ENCODE data around the gene EIPR1.
"Not testable (repeated sequence)": the region's sequence is repeated elsewhere in the genome, so short reads cannot be mapped to it uniquely, and the experiment has no call there.

Gene EIPR1

GRCh38 chr2:3399829-3400228 is 22.2 kb upstream of the EIPR1 start:
- no peak for DNase-seq

GRCh38 chr2:3399381-3399780 is 21.8 kb upstream of the EIPR1 start:
- no peak for DNase-seq

DNA sequence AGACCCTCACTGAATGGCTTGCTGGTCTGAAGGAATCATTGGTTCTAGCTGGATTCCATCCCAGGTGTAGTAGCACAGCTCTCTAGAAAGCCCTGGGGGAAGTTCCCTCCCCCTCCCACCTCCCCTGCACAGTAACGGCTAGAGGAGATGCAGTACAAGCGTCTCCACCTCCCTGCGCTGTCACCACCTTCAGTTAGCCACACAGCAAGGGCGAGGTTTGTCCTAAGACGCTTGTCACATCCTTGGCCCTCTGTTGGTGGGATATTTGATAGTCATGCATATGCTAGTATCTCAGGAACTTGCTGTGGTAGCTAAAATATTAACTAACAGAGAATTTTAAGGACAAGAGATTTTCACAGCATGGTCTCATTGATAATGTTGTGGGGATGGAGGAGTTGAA is 21.2 kb upstream of the EIPR1 start:
- no peak for DNase-seq

GRCh38 chr2:3396920-3397559 is 19.4 kb upstream of the EIPR1 start:
- DNase-seq = no peak

DNA sequence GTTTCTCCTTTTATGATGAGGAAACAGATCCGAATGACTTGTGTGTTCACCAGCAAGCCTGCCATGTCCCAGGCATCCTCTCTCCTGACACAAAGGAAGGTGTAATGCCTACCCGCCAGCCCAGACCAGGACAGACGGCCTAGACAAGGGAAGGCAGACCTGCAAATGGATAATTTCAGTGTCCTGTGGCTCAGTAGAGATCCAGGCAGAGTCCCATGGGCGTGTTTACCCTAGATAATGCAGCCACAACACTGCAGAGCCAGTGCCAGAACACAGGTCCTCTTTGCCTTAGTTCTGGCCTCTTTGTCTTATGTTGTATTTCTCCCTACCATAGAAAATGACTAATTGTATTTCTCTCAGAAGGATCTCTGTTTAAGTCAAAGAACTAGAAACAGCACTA is 14.6 kb upstream of the EIPR1 start:
- no peak for DNase-seq

- DNase-seq = no peak
Measured at GRCh38 chr2:3390041-3390440, 12.4 kb upstream of the EIPR1 start.

DNA sequence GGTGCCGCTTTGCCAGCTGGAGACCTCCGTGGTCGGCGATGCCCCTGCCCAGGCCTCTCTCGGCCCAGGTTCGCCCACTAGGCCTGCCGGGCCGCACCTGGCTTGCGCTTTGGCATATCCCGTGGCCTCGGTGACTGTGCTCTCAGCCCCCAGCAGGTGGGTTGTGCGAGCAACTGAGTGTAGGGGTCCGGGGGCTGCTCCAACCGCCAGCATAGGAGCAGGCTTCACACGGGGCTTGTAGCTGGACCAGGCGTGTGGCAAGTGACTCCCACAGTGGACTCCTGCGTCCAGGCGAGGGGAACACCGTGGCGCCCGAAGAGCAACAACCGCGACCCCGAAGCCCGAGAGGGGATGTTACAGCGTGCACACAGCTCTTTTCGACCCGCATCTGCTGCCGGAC is 11.6 kb upstream of the EIPR1 start:
- no peak for DNase-seq

- no peak for DNase-seq
Measured at GRCh38 chr2:3388412-3388738, 10.8 kb upstream of the EIPR1 start.

- DNase-seq = no peak
Measured at GRCh38 chr2:3387644-3388411, 10.2 kb upstream of the EIPR1 start.

DNA sequence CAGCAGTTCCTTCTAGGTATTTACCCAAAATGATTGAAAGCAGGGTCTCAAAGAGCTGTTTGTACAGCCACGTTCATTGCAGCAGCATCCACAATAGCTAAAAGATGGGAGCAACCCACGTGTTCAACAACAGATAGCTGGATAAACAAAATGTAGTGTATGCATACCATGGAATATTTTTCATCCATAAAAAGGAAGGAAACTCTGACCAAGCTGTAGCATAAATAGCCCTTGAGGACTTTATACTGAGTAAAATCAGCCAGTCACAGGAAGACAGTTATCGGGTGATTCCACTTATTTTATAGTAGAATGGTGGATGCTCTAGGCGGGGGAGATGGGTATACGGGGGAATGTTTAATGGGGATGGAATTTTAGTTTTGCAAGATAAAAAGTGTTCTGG is 9.4 kb upstream of the EIPR1 start:
- DNase-seq = no peak

GRCh38 chr2:3386448-3386958 is 8.9 kb upstream of the EIPR1 start:
- no peak for DNase-seq

DNA sequence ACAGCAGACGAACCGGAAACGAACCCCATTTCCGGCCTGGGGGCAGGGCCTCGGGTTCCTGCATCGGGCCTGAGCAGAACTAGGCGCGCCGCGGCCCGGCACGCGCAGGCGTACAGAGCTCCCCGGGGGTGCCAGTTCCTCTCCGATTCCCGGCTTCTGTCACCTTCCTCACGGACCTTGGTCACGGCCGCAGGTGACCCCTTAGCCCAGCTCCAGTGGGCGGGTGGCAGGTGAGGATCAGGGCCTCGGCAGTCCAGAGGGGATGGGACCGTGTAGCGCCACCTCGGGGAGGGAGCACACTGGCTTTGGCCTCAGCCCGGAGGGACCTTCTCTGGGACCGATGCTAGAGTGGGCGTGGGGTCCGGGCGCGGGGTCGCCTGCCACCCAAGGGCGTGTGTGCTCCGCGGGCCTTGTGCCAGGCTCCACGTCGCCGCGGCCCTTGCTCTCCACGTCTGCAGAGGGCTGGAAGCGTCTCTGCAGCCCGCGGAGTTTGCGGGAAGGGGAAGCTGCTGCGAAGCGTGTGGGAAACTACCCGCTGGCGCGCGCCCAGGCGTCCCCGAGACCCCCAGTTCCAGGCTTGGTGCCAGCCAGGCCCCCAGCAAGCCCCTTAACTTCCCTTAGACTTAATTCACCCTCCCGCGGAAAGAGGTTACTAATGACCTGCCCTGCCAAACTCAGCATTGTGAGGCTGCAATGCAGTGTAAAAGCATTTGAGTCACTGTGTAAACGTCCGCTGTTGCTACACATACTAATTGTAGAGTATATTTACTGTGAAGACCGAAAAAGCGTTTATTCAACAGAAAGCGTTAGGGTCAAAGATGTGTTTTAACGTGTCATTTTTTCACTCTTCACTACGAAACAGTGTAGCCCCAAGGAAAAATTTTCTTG is 2.3 kb upstream of the EIPR1 start, which contains the start of gene TRAPPC12:
Gene TRAPPC12 (plus strand): TSS at position 48 of the 888 bp plus-strand sequence. CDS start 7,930 bp downstream, outside the sequence.
- peak; percentile 95 for DNase-seq

DNA sequence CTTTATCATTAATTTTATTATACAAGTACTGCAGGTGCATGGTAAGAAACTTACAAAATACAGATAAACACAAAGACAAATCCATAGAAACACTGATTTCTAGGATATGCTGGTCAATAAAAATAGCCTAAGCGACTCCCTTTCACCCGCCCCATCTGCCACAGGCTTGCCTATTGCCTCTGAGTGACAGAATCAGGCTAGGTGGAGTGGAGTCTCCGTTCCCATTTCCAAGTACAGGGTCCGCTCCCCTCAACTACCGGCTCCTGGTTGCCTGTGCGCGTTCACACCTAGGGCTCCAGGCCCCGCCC is 1.7 kb upstream of the EIPR1 start:
- no peak for DNase-seq

- DNase-seq = peak in 1 of 2 donors; percentile 46
Measured at GRCh38 chr2:3377279-3377611, 373 bp downstream of the EIPR1 start.

- no peak for DNase-seq
Measured at GRCh38 chr2:3376821-3377220, 797 bp downstream of the EIPR1 start.

DNA sequence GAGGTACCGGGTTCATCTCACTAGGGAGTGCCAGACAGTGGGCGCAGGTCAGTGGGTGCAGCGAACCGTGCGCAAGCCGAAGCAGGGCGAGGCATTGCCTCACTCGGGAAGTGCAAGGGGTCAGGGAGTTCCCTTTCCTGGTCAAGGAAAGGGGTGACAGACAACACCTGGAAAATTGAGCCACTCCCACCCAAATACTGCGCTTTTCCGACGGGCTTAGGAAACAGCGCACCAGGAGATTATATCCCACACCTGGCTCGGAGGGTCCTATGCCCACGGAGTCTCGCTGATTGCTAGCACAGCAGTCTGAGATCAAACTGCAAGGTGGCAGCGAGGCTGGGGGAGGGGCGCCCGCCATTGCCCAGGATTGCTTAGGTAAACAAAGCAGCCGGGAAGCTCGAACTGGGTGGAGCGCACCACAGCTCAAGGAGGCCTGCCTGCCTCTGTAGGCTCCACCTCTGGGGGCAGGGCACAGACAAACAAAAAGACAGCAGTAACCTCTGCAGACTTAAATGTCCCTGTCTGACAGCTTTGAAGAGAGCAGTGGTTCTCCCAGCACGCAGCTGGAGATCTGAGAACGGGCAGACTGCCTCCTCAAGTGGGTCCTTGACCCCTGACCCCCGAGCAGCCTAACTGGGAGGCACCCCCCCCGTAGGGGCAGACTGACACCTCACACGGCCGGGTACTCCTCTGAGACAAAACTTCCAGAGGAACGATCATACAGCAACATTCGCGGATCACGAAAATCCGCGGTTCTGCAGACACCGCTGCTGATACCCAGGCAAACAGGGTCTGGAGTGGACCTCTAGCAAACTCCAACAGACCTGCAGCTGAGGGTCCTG is 8.1 kb downstream of the EIPR1 start:
- not testable (repeated sequence) for DNase-seq

- no peak for DNase-seq
Measured at GRCh38 chr2:3368261-3368722, 9.3 kb downstream of the EIPR1 start.

DNA sequence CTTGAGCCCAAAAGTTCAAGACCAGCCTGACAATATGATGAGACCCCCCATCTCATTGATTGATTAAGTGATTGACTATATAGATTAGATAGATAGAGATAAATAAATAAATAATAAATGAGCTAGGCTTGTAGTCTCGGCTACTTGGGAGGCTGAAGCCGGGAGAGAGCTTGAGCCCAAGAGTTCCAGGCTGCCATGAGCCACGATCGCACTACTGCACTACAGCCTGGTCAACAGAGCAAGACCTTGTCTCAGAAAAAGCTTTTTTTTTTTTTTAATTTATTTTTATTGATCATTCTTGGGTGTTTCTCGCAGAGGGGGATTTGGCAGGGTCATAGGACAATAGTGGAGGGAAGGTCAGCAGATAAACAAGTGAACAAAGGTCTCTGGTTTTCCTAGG is 12.4 kb downstream of the EIPR1 start:
- DNase-seq = no peak

DNA sequence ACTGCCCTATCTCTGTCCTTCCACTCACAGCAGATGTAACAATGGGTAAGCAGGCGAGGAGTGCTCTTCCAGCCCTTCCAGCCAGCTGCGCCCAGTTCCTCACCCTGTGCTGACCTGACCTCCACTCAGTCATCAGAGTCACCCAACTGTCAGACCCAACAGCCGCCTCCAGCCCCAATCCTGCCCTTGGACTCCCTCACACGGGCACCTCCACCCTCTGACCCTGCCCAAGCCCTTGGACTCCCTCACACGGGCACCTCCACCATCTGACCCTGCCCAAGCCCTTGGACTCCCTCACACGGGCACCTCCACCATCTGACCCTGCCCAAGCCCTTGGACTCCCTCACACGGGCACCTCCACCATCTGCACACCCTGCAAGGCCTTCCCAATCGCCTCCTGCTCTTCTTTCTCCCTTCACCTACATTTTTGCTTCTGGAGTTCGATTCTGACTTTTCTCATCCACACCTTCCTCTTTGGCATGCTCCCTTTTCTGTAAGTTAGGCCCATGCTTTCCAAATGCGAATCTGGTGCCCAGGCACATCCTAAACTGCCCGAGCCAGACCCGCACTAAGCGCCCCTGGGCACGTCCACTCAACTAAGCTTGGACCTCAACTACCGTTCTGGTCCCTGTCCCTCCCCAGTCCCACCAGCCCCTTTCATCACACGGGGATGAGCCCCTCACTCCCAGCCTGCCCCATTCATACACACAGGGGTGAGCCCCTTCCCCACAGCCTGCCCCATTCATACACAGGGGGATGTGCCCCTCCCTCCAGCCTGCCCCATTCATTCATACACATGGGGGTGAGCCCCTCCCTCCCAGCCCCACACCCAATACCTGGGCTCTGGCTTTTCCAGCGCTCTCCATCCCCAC is 15.9 kb downstream of the EIPR1 start:
- no peak for DNase-seq

DNA sequence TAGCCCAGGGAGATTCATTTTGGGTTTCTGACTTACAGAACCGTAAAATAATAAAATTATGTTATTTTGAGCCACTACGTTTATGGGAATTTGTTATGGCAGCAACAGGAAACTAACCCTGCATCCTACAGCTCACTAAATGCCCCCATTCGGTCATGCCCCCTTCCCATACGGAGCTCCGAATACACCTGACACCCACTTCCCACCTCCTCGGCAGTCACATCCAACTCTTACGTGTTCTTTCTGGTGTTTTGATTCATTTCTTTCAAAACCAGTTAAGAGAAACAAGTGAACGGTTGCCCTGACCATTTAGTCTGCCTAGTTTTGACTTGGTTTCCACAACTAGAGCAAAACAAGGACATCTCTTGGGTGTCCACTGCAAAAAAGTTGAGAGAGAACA is 19.7 kb downstream of the EIPR1 start:
- DNase-seq = no peak

GRCh38 chr2:3357446-3357845 is 20.2 kb downstream of the EIPR1 start:
- not testable (repeated sequence) for DNase-seq

- no peak for DNase-seq
Measured at GRCh38 chr2:3356799-3357198, 20.8 kb downstream of the EIPR1 start.

Measured in stimulated activated CD4-positive, alpha-beta T cell treated with anti-CD3 and anti-CD28 coated beads, Interleukin-2, amount 100 ng/mL, for 24 hours (primary cell).